ENCODE results near the gene TSHZ3.
A peak's percentile ranks its signal among the peaks of the same experiment; 100 is the strongest.

Gene TSHZ3

GRCh38 chr19:31349160-31349881, at the start of gene TSHZ3:
TSHZ3 (minus strand) TSS chr19:31349436; CDS start chr19:31349219, 217 bp downstream.
- no peak for FAIRE-seq

GRCh38 chr19:31397308-31397707, 48.1 kb upstream of the TSHZ3 start:
- FAIRE-seq = no peak

- FAIRE-seq = no peak
Observed at GRCh38 chr19:31392464-31392863, 43.2 kb upstream of the TSHZ3 start.

- no peak for FAIRE-seq
Observed at GRCh38 chr19:31391518-31391917, 42.3 kb upstream of the TSHZ3 start.

- FAIRE-seq = no peak
Observed at GRCh38 chr19:31390711-31391110, 41.5 kb upstream of the TSHZ3 start.

GRCh38 chr19:31389874-31390273, 40.6 kb upstream of the TSHZ3 start:
- no peak for FAIRE-seq

GRCh38 chr19:31387717-31388301, 38.6 kb upstream of the TSHZ3 start:
- no peak for FAIRE-seq

GRCh38 chr19:31386806-31387205, 37.6 kb upstream of the TSHZ3 start:
- FAIRE-seq = no peak

- no peak for FAIRE-seq
Observed at GRCh38 chr19:31385744-31386143, 36.5 kb upstream of the TSHZ3 start.

GRCh38 chr19:31383553-31383952, 34.3 kb upstream of the TSHZ3 start:
- FAIRE-seq = no peak

GRCh38 chr19:31380854-31381253, 31.6 kb upstream of the TSHZ3 start:
- FAIRE-seq = no peak

- peak; percentile 35 for FAIRE-seq
Observed at GRCh38 chr19:31378404-31378803, 29.2 kb upstream of the TSHZ3 start.

- no peak for FAIRE-seq
Observed at GRCh38 chr19:31377736-31378135, 28.5 kb upstream of the TSHZ3 start.

GRCh38 chr19:31372246-31372781, 23.1 kb upstream of the TSHZ3 start:
- no peak for FAIRE-seq

GRCh38 chr19:31370216-31370615, 21.0 kb upstream of the TSHZ3 start:
- FAIRE-seq = no peak

GRCh38 chr19:31364963-31365362, 15.7 kb upstream of the TSHZ3 start:
- FAIRE-seq = no peak

- FAIRE-seq = no peak
Observed at GRCh38 chr19:31361728-31362127, 12.5 kb upstream of the TSHZ3 start.

GRCh38 chr19:31357315-31357673, 8.1 kb upstream of the TSHZ3 start:
- FAIRE-seq = no peak

GRCh38 chr19:31356587-31357314, 7.5 kb upstream of the TSHZ3 start:
- FAIRE-seq = no peak

GRCh38 chr19:31355665-31356289, 6.5 kb upstream of the TSHZ3 start:
- FAIRE-seq = no peak

GRCh38 chr19:31354799-31355664, 5.8 kb upstream of the TSHZ3 start:
- FAIRE-seq = no peak

GRCh38 chr19:31354316-31354715, 5.1 kb upstream of the TSHZ3 start:
- no peak for FAIRE-seq

Data from endometrium (tissue), 2 donors.